HepG2 (cell line): ENCODE data around the gene OST4. TPM values are rescaled to one million over a fixed set of nuclear protein-coding genes. Genes with fewer than 3 reads are reported as not detected.

Source experiments
- CENPT ChIP-seq: sonication (generic); formaldehyde crosslinking; IDR thresholded peaks from 2 replicates; pipeline ENCODE4 v1.8.0; 2022; ENCODE audit warnings: low read depth, mild to moderate bottlenecking, moderate library complexity, missing genetic modification reagents
- FOXK2 ChIP-seq: fragments of 450-650 bp; IDR thresholded peaks from 2 replicates; pipeline ENCODE4 v1.6.1; 2016
- GZF1 ChIP-seq: sonication (generic); formaldehyde crosslinking; IDR thresholded peaks from 2 replicates; pipeline ENCODE4 v1.5.1; 2020; ENCODE audit warnings: mild to moderate bottlenecking, missing genetic modification reagents
- HNRNPL ChIP-seq: fragments of 200-400 bp; formaldehyde crosslinking; IDR thresholded peaks from 2 replicates; pipeline ENCODE4 v1.6.1; 2017; ENCODE audit warnings: mild to moderate bottlenecking, low read depth, low read length
- KDM6A ChIP-seq: IDR thresholded peaks from 2 replicates; pipeline ENCODE4 v1.6.1; 2016; ENCODE audit warnings: low read depth
- MTA3 ChIP-seq: sonication (generic); formaldehyde crosslinking; IDR thresholded peaks from 2 replicates; pipeline ENCODE4 v1.4.0; 2020; ENCODE audit warnings: missing genetic modification reagents
- NFYB ChIP-seq: sonication (generic); formaldehyde crosslinking; IDR thresholded peaks from 2 replicates; pipeline ENCODE4 v1.4.0; 2020; ENCODE audit warnings: missing genetic modification reagents
- SCMH1 ChIP-seq: sonication (generic); formaldehyde crosslinking; IDR thresholded peaks from 2 replicates; pipeline ENCODE4 v1.9.0; 2021; ENCODE audit warnings: missing genetic modification reagents, mild to moderate bottlenecking, borderline replicate concordance
- SMYD3 ChIP-seq: sonication (generic); formaldehyde crosslinking; IDR thresholded peaks from 2 replicates; pipeline ENCODE4 v1.8.1; 2023; ENCODE audit warnings: mild to moderate bottlenecking, missing genetic modification reagents
- SRY ChIP-seq: sonication (generic); formaldehyde crosslinking; IDR thresholded peaks from 2 replicates; pipeline ENCODE4 v1.8.0; 2022; ENCODE audit warnings: mild to moderate bottlenecking, missing genetic modification reagents
- ZKSCAN5 ChIP-seq: sonication (generic); formaldehyde crosslinking; IDR thresholded peaks from 2 replicates; pipeline ENCODE4 v1.5.1; 2020; ENCODE audit warnings: mild to moderate bottlenecking, missing genetic modification reagents
- ZNF367 ChIP-seq: sonication (generic); formaldehyde crosslinking; IDR thresholded peaks from 2 replicates; pipeline ENCODE4 v1.4.0; 2020; ENCODE audit warnings: missing genetic modification reagents, borderline replicate concordance
- ZNF446 ChIP-seq: sonication (generic); formaldehyde crosslinking; IDR thresholded peaks from 2 replicates; pipeline ENCODE4 v1.5.0; 2020; ENCODE audit warnings: mild to moderate bottlenecking, missing genetic modification reagents
- ZNF468 ChIP-seq: sonication (generic); formaldehyde crosslinking; IDR thresholded peaks from 2 replicates; pipeline ENCODE4 v1.8.0; 2022; ENCODE audit warnings: mild to moderate bottlenecking, moderate library complexity, missing genetic modification reagents
- ZNF543 ChIP-seq: sonication (generic); formaldehyde crosslinking; IDR thresholded peaks from 2 replicates; pipeline ENCODE4 v1.4.0; 2020; ENCODE audit warnings: mild to moderate bottlenecking, missing genetic modification reagents
- ZNF598 ChIP-seq: sonication (generic); formaldehyde crosslinking; IDR thresholded peaks from 2 replicates; pipeline ENCODE4 v1.5.1; 2020; ENCODE audit warnings: mild to moderate bottlenecking, missing genetic modification reagents, borderline replicate concordance
- polyA plus RNA-seq, 8 experiments: library from polyadenylated mRNA; depleted of rRNA in 3 of 8; stranded (reverse) in 7 of 8; unstranded in 1 of 8; fragments of >200 nt; fragmentation: Illumina TruSeq in 4 of 8; extraction: Trizol in 4 of 8; gene quantifications; 2 replicates each; pipeline versions ENCODE4 v1.2.1 to v1.2.3, GENCODE V29; 2011 to 2016; ENCODE audit warnings: low read depth in 4 of 8, missing spikeins in 1 of 8, mixed read lengths in 1 of 8; ENCODE audit not compliant: insufficient read depth in 1 of 8
- total RNA-seq, 5 experiments: library from RNA; depleted of rRNA; stranded (reverse); fragments of >200 nt; fragmentation: Illumina TruSeq; extraction: Trizol; gene quantifications; 2 replicates each; pipeline ENCODE4 v1.2.3, GENCODE V29; 2016; ENCODE audit warnings: low read depth in 1 of 5
- TF ChIP-seq, protein P1 (sequence below): sonication (generic); formaldehyde crosslinking; IDR thresholded peaks from 2 replicates; pipeline ENCODE4 v1.4.0; 2020; ENCODE audit warnings: missing genetic modification reagents
- TF ChIP-seq, protein P2 (sequence below): sonication (generic); formaldehyde crosslinking; IDR thresholded peaks from 2 replicates; pipeline ENCODE4 v1.9.0; 2021; ENCODE audit warnings: missing genetic modification reagents, borderline replicate concordance
- TF ChIP-seq, protein P3 (sequence below): sonication (generic); formaldehyde crosslinking; IDR thresholded peaks from 2 replicates; pipeline ENCODE4 v1.8.1; 2023; ENCODE audit warnings: mild to moderate bottlenecking, missing genetic modification reagents, borderline replicate concordance
- TF ChIP-seq, protein P4 (sequence below): sonication (generic); formaldehyde crosslinking; IDR thresholded peaks from 2 replicates; pipeline ENCODE4 v1.5.0; 2020; ENCODE audit warnings: missing genetic modification reagents, mild to moderate bottlenecking, borderline replicate concordance
- TF ChIP-seq, protein P5 (sequence below): sonication (generic); formaldehyde crosslinking; IDR thresholded peaks from 2 replicates; pipeline ENCODE4 v1.8.1; 2023; ENCODE audit warnings: mild to moderate bottlenecking, inconsistent platforms, moderate library complexity, missing genetic modification reagents, borderline replicate concordance
- TF ChIP-seq, protein P6 (sequence below): sonication (generic); formaldehyde crosslinking; IDR thresholded peaks from 2 replicates; pipeline ENCODE4 v1.4.0; 2020; ENCODE audit warnings: missing genetic modification reagents

OST4 gene
- total and polyA plus RNA-seq, 2 of the 13 experiments (the other 11 are each of a cell fraction or from before 2014, with no cell fraction given), result 498 to 584 TPM

DNA sequence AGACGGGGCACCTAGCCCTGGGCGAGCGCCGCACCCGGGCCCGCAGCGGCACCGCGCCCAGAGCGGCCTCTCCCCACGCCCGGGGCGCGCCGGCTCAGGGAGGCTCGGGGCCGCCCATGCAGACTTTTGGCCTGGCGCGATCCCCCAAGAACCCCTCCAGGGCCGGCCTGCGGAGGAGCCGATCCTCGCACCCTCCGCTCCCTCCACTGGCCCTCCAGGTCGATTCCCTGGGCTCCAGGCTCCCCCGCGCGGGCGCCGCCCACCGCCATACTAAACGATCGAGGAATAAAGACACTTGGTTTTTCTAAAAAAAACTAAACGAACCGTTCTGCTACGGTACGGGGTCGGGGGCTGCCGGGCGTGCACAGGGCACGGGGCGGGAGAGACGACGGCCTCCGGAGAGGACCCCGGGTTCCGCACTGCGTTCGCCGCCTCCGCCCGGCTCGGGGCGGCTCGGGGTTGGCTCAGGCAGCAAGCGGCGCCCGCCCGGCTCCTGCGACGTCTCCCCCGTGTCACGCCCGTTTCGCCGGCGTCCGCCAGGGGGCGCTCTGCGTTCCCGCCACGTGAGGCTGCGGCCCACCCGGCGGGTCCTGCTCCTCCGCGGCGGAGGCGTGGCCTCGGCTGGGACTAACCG is 14.8 kb upstream of the OST4 start (continued):
- TF ChIP-seq, protein P1, sequence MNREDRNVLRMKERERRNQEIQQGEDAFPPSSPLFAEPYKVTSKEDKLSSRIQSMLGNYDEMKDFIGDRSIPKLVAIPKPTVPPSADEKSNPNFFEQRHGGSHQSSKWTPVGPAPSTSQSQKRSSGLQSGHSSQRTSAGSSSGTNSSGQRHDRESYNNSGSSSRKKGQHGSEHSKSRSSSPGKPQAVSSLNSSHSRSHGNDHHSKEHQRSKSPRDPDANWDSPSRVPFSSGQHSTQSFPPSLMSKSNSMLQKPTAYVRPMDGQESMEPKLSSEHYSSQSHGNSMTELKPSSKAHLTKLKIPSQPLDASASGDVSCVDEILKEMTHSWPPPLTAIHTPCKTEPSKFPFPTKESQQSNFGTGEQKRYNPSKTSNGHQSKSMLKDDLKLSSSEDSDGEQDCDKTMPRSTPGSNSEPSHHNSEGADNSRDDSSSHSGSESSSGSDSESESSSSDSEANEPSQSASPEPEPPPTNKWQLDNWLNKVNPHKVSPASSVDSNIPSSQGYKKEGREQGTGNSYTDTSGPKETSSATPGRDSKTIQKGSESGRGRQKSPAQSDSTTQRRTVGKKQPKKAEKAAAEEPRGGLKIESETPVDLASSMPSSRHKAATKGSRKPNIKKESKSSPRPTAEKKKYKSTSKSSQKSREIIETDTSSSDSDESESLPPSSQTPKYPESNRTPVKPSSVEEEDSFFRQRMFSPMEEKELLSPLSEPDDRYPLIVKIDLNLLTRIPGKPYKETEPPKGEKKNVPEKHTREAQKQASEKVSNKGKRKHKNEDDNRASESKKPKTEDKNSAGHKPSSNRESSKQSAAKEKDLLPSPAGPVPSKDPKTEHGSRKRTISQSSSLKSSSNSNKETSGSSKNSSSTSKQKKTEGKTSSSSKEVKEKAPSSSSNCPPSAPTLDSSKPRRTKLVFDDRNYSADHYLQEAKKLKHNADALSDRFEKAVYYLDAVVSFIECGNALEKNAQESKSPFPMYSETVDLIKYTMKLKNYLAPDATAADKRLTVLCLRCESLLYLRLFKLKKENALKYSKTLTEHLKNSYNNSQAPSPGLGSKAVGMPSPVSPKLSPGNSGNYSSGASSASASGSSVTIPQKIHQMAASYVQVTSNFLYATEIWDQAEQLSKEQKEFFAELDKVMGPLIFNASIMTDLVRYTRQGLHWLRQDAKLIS, result no peak
- TF ChIP-seq SMYD3 (CRISPR knock-in tag) (no peak), FOXK2 (no peak), GZF1 (CRISPR knock-in tag) (peak; percentile 73; the same call in 1 of the 2 replicates), NFYB (peak; percentile 40; the same call in 1 of the 2 replicates), HNRNPL (no peak), ZNF543 (CRISPR knock-in tag) (peak; percentile 53; the same call in 1 of the 2 replicates), ZNF446 (CRISPR knock-in tag) (0 out of 2 replicates have a peak, but pooled peaks have one; percentile 83), ZNF598 (CRISPR knock-in tag) (no peak), SCMH1 (CRISPR knock-in tag) (no peak), ZNF468 (CRISPR knock-in tag) (peak; percentile 83; the same call in 1 of the 2 replicates), ZNF367 (CRISPR knock-in tag) (no peak; the same call in 1 of the 2 replicates), CENPT (CRISPR knock-in tag) (0 out of 2 replicates have a peak, but pooled peaks have one; percentile 74), ZKSCAN5 (CRISPR knock-in tag) (no peak), KDM6A (no peak), SRY (peak; percentile 64; the same call in 1 of the 2 replicates), MTA3 (no peak)
- TF ChIP-seq, protein P2, sequence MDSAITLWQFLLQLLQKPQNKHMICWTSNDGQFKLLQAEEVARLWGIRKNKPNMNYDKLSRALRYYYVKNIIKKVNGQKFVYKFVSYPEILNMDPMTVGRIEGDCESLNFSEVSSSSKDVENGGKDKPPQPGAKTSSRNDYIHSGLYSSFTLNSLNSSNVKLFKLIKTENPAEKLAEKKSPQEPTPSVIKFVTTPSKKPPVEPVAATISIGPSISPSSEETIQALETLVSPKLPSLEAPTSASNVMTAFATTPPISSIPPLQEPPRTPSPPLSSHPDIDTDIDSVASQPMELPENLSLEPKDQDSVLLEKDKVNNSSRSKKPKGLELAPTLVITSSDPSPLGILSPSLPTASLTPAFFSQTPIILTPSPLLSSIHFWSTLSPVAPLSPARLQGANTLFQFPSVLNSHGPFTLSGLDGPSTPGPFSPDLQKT, result no peak
- TF ChIP-seq, protein P3, sequence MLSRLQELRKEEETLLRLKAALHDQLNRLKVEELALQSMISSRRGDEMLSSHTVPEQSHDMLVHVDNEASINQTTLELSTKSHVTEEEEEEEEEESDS (CRISPR knock-in tag), result no peak
- TF ChIP-seq, protein P4, sequence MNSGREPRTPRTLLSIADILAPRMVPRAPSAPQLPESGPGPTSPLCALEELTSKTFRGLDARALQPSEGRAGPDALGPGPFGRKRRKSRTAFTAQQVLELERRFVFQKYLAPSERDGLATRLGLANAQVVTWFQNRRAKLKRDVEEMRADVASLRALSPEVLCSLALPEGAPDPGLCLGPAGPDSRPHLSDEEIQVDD, result no peak
- TF ChIP-seq, protein P5, sequence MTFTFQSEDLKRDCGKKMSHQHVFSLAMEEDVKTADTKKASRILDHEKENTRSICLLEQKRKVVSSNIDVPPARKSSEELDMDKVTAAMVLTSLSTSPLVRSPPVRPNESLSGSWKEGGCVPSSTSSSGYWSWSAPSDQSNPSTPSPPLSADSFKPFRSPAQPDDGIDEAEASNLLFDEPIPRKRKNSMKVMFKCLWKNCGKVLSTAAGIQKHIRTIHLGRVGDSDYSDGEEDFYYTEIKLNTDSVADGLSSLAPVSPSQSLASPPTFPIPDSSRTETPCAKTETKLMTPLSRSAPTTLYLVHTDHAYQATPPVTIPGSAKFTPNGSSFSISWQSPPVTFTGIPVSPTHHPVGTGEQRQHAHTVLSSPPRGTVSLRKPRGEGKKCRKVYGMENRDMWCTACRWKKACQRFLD (CRISPR knock-in tag), result no peak
- TF ChIP-seq, protein P6, sequence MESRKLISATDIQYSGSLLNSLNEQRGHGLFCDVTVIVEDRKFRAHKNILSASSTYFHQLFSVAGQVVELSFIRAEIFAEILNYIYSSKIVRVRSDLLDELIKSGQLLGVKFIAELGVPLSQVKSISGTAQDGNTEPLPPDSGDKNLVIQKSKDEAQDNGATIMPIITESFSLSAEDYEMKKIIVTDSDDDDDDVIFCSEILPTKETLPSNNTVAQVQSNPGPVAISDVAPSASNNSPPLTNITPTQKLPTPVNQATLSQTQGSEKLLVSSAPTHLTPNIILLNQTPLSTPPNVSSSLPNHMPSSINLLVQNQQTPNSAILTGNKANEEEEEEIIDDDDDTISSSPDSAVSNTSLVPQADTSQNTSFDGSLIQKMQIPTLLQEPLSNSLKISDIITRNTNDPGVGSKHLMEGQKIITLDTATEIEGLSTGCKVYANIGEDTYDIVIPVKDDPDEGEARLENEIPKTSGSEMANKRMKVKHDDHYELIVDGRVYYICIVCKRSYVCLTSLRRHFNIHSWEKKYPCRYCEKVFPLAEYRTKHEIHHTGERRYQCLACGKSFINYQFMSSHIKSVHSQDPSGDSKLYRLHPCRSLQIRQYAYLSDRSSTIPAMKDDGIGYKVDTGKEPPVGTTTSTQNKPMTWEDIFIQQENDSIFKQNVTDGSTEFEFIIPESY (CRISPR knock-in tag), result peak; percentile 84
